HG02870 (cell line): ENCODE data around the gene CADM4.
"Not testable (repeated sequence)": the region's sequence is repeated elsewhere in the genome, so short reads cannot be mapped to it uniquely, and the experiment has no call there.

ENCODE experiments used
- ATAC-seq: cut with Tn5 transposase; IDR thresholded peaks from one replicate; pipeline ENCODE4 v1.9.1; 2021; ENCODE audit warnings: mild to moderate bottlenecking, moderate library complexity; ENCODE audit not compliant: unreplicated experiment

The CADM4 gene

GRCh38 chr19:43610493-43610892 is 29.2 kb downstream of the CADM4 start:
- ATAC-seq = no peak

DNA sequence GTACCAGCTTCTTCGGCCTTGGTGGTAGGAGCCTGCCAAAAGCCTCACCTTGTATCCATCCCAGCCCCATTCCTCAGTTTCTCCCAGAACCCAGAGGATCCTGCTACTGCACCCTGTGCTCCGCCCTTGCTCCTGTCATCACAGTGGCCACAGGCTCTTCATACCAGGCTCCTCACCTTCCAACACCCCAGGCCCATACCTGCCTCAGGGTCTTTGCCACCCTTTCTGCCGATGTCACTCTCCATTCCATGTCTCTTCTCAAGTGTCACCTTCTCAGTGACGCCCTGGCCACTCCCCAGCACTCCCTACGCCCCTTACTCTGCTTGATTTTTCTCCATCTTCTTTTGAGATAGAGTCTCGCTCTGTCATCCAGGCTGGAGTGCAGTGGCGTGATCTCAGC is 29.8 kb downstream of the CADM4 start:
- no peak for ATAC-seq

DNA sequence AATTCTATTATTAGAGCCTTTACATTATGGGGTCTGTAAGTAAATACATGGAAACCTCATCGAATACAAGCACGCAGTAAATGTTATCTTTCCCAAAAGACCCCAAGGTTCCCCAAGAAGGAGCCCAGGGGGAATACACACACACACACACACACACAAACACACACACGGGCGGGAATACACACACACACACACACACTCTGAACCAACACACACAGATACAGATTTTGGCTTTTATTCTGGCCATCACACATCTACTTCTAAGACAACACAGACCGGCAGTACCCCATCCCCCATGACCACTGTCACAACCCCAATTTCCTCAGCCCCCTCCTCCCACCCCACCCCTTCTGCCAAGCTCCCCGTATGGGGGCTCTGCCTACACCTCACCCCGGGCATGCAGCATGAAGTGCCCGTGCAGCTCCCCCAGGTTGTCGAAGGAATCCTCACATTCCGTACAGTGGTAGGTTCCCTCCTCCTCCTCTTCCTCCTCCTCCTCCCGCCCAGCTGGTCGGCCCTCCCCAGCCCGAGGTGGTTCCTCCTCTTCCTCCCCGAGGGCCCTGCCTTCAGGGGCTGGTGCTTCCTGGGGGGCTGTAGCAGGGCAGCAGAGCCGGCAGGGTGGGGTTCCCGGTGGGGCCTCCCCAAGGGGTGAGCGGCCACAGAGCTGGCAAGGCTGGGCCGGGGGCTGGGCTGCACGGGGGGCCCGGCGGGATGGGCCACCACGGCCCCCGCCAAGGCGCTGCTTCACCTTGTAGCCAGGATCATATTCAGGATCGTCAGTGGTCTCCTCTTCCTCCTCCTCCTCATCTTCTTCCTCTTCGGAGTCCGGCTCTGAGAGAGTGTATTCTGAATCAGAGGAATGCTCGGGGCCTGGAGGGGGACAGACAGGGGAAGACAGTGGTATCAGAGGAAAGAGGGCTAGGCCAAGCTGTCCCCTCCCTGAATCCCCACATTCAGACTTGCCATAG is 32.1 kb downstream of the CADM4 start:
- ATAC-seq = no peak

DNA sequence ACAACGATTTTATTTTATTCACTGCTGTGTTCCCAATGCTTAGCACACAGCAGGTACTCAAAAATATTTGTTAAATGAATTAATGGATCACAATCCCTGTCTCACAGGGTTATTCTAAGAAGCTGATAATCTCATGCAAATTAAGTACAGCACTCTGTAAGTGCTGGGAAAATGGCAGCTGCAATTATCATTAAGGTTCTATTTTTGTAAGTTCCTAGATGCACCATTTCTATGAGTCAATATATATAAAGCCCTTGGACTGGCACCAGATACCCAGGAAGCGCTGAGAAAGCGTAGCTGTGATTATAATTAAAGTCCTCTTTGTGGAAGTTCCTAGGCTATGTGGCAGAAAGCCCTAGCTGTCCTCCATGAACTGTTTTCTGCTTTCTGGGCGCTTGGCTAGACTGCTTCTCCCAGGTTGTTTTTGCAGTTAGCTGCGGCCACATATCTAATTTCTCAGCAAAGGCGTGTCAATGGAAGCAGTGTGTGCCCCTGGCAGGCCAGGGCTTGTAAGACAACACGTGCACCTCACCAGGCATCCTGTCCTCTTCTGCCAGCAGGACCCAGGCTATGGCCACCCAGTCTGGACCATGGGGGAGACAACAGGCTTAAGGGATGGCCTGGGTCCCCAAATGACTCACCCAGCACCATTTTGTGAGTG is 33.0 kb downstream of the CADM4 start:
- no peak for ATAC-seq

GRCh38 chr19:43605875-43606568 is 33.6 kb downstream of the CADM4 start:
- no peak for ATAC-seq

DNA sequence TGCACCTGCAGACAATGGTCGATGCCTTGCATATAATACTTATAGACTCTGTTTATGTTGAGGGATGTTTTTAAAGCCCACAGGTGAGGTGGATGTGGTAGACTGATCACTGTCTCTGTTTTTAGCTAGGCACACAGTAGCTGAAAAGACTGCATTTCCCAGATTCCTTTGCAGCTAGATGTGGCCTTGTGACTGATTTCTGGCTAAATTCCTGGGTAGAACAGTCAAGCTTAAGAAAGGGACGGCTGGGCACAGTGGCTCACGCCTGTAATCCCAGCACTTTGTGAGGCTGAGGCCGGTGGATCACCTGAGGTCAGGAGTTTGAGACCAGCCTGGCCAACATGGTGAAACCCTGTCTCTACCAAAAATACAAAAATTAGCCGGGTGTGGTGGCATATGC is 39.3 kb downstream of the CADM4 start:
- ATAC-seq = not testable (repeated sequence)

- no peak for ATAC-seq
These were observed 39.9 kb downstream of the CADM4 start for GRCh38 chr19:43599635-43600295.

- ATAC-seq = no peak
These were observed 41.0 kb downstream of the CADM4 start for GRCh38 chr19:43598445-43599240.

DNA sequence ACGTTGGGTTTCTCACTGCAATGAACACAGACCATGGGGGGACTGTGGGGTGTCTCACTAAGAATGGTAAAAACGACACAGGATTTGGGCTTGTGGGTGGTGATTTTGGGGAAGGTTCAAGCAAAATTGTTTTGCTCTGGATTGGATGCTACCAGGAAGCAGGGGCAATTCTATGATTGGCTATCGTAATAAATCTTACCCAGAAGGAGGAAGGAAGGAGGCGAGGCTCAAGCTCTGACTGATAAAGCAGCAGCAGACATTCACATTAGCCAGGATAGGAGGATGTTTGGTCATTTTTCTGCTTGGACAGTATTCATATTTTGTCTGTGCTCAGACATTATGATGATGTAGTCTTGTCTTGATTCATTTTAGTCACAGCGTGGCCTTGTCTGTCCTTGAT is 41.8 kb downstream of the CADM4 start:
- ATAC-seq = no peak

DNA sequence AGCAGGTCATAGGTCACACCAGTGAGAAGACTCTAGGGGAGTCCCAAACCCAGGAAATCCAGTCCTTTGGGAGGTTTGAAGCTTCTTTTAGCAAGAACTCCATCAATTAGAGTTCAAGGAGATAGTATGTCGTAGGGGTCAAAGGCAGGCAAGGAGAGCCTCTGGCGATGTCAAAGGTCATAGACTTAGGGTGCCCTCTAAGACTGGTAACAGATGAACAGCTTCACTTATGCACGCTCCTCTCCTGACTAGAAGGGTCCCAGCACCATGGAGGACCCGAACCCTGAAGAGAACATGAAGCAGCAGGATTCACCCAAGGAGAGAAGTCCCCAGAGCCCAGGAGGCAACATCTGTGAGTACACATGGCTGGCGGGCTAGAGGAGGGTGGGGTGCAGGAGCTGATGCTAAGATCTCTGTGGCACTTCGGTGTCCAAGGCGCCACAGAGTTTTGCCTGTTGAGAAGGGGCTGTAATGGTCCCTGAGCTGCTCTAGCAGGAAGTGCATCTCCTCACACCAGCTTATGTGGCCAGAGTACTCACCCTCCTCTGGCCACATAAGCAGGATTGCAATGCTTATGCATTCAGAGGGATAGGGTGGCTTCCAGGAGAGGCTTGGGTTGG is 42.7 kb downstream of the CADM4 start:
- no peak for ATAC-seq

- peak; percentile 89 for ATAC-seq
These were observed 43.4 kb downstream of the CADM4 start, which contains the start of the genes IRGQ and ZNF576 for GRCh38 chr19:43595999-43596841. Gene IRGQ (minus strand): TSS chr19:43596134. CDS start chr19:43595338, 796 bp downstream. Gene ZNF576 (plus strand): TSS chr19:43596595. CDS start chr19:43597109, 514 bp downstream.

GRCh38 chr19:43595605-43595998 is 44.0 kb downstream of the CADM4 start:
- ATAC-seq = no peak

DNA sequence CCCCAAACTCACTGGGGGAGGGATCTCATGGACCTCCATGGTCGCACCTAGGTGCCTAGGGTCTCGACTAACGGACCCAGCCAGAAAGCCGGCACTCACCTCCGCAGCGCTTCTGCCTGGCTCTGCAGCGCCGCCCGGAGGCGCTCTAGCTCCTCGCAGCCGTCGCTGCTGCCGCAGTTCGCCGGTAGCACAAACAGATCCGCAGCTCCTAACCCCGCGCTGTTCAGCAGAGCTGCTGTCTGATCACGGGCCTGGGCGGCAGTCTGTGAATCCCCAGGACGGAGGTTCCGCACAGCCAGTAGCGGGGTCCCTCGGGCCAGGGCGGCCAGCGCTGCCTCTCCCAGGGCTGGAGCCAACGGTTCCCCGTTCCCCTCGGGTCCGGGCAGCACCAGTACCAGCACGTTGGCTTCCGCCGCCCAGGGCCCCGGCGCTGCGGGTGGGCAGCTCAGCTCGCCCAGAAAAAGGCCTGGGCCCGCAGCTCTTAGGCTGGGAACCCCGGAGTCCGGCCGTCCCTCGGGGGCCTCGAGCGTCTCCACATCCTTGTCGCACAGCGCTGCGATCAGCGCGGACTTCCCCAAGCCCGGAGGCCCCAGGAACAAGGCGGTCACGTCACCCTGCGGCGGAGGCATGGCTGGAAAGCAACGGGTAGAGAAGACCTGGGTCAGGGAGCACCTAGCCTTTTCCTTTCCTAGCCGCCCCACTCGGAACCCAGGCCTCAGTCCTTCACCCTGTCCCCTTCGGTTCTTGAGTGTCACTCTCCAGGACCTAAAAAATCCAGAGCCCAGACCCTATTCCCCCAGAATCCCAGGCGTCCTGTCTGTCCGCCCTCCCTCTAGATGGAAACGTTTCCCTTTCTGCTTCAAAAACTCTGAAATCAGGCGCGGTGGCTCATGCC is 44.7 kb downstream of the CADM4 start:
- ATAC-seq = no peak

- no peak for ATAC-seq
These were observed 45.5 kb downstream of the CADM4 start for GRCh38 chr19:43594081-43594697.

DNA sequence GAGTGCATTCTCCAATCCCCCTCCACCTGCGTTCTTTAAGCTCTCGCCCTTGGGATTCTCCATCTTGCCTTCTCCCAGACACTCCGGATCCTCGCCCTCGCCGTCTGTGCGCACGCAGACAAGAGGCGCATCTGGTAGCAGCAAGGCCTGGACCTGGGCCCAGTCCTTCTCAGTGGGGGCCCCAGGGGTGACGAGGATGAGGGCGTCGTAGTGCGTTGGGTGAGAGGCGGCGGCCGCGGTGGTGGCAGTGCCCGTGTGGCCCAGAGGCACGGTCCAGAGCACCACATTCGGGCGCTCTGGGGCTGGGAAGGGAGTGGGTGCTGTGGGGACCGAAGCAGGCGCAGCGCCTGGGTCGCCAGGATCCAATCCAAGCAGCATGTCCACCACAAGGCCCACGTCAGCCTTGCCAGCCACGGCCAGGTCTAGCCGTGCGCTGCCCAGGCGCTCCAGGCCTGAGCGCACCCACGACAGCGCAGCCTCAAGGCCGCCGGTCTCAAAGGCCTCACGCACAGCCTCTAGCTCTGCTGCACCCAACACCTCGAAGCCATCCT is 46.8 kb downstream of the CADM4 start:
- ATAC-seq = no peak

DNA sequence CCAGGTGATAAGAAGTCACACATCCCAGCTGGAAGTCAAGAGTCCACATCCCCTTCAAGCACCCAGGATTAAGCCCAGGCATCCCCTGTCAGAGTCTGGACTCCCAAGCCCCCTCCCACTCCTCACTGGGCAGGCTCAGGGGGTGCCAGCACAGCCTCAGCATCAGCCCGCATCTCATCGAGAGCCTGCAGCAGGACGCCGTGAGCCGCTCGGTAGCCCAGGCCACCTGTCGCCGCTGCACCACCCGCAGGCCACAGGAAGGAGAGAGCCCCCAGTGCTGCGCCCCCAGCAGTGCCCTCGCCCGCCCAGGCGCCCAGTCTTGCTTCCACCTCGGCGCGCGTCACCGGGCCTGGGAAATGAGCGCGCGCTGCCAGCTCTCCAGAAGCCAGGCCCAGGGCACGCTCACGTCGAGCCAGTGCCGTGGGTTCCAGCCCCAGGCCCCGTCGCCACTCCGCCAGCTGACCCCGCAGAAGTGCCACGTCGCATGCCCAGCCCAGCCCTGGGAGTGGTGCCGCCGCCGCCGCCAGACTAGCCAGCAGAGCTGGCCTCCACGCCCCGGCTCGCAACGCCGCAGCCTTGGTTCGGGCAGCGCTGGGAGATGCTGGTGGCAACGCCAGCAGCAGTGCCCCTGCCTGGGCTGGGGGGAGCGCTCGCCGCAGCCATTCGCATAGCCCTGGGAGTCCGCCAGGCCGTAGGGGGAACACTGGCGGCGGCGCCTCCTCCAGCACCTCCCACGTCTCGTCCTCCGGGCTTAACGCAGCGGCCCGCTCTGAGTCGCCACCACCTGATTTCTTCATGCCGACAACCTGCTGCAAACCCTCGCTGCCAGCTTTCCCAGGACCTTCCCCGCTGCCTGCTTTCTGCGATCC is 47.5 kb downstream of the CADM4 start:
- no peak for ATAC-seq
